ENCODE results near the gene PCDHGA12.
A peak's percentile ranks its signal among the peaks of the same experiment; 100 is the strongest.
"Not testable (repeated sequence)": the region's sequence is repeated elsewhere in the genome, so short reads cannot be mapped to it uniquely, and the experiment has no call there.

PCDHGA12 gene

GRCh38 chr5:141409598-141410306, 20.6 kb upstream of the PCDHGA12 start:
- no peak for DNase-seq

- DNase-seq = no peak
Observed at GRCh38 chr5:141411575-141411974, 18.7 kb upstream of the PCDHGA12 start.

- DNase-seq = peak; percentile 67
Observed at GRCh38 chr5:141412854-141413539, 17.3 kb upstream of the PCDHGA12 start, which contains the start of gene PCDHGA10. Gene PCDHGA10 (plus strand): TSS chr5:141412987. CDS start chr5:141413176, 189 bp downstream.

GRCh38 chr5:141413540-141414069, 16.7 kb upstream of the PCDHGA12 start:
- no peak for DNase-seq

- DNase-seq = not testable (repeated sequence)
Observed at GRCh38 chr5:141414548-141415274, 15.6 kb upstream of the PCDHGA12 start.

- not testable (repeated sequence) for DNase-seq
Observed at GRCh38 chr5:141415275-141415618, 15.1 kb upstream of the PCDHGA12 start.

GRCh38 chr5:141417494-141418172, 12.7 kb upstream of the PCDHGA12 start, which contains the start of gene PCDHGB7:
Gene PCDHGB7 (plus strand): TSS chr5:141417677. CDS start chr5:141417860, 183 bp downstream.
- peak; percentile 46 for DNase-seq

- DNase-seq = no peak
Observed at GRCh38 chr5:141419074-141419880, 11.0 kb upstream of the PCDHGA12 start.

GRCh38 chr5:141420855-141421488, 9.3 kb upstream of the PCDHGA12 start, which contains the start of gene PCDHGA11:
Gene PCDHGA11 (plus strand): TSS chr5:141421051. CDS start chr5:141421228, 177 bp downstream.
- DNase-seq = peak; percentile 52

GRCh38 chr5:141421489-141421855, 8.8 kb upstream of the PCDHGA12 start:
- no peak for DNase-seq

GRCh38 chr5:141422742-141423291, 7.5 kb upstream of the PCDHGA12 start:
- no peak for DNase-seq

- no peak for DNase-seq
Observed at GRCh38 chr5:141427783-141428426, 2.4 kb upstream of the PCDHGA12 start.

GRCh38 chr5:141431286-141431685, 979 bp downstream of the PCDHGA12 start:
- DNase-seq = no peak

- not testable (repeated sequence) for DNase-seq
Observed at GRCh38 chr5:141432308-141432707, 2.0 kb downstream of the PCDHGA12 start.

- DNase-seq = not testable (repeated sequence)
Observed at GRCh38 chr5:141432726-141433125, 2.4 kb downstream of the PCDHGA12 start.

- DNase-seq = no peak
Observed at GRCh38 chr5:141434006-141434405, 3.7 kb downstream of the PCDHGA12 start.

GRCh38 chr5:141437221-141437620, 6.9 kb downstream of the PCDHGA12 start:
- DNase-seq = no peak

GRCh38 chr5:141439411-141440141, 9.3 kb downstream of the PCDHGA12 start:
- no peak for DNase-seq

- no peak for DNase-seq
Observed at GRCh38 chr5:141440341-141440740, 10.0 kb downstream of the PCDHGA12 start.
